ENCODE measurements around the gene PSME4. TPM values are rescaled to one million over a fixed set of nuclear protein-coding genes. Genes with fewer than 3 reads are reported as not detected.

PSME4 gene
- total and polyA plus RNA-seq, 2 experiments from 2014 or later: 44.7 to 98.6 TPM

DNA sequence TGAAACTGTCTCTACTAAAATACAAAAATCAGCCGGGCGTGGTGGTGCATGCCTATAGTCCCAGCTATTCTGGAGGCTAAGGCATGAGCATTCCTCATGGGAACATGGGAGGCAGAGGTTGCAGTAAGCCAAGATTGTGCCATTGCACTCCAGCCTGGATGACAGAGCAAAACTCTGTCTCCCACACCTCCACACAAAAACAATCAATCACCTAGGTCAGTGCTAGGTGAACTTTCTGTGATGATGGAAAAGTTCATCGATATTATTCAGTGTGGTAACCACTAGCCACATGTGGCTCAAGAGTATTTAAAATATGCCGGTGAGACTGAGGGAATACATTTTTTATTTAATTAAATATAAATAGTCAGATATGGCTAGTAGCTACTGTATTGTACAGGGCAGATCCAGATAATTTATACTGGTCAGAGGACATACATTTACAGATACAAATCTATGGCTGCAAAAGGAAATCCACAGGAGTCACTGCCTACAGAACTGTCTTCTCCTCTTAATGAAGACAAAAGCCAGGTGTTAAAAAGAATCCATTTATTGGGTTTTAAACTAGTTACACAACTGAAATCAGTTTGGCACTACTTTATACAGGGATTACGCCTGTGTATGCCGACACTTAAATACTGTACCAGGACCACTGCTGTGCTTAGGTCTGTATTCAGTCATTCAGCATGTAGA is 107.1 kb downstream of the PSME4 start:
- no peak overlapping the region for H3K27ac Mint-ChIP-seq
- Histone ChIP-seq H3K79me2 (replicated peaks; ENCODE audit: insufficient read depth) (no peaks in the 10 kb centered on the region; the same call in 1 of the 2 replicates), H3K4me2 (no peak overlapping the region), H2AFZ (no peak overlapping the region), H3K27ac (ENCODE audit: low read depth) (no peak overlapping the region), H3K9me2 (ENCODE audit: insufficient read depth) (no peaks in the 10 kb centered on the region), H3K4me3 (no peak overlapping the region), H3K27me3 (ENCODE audit: insufficient read depth) (no peaks in the 10 kb centered on the region), H4K20me1 (replicated peaks; ENCODE audit: insufficient read depth) (no peaks in the 10 kb centered on the region), H3F3A (replicated peaks; ENCODE audit: low read depth) (no peaks in the 10 kb centered on the region; the same call in 1 of the 2 replicates), H3K4me1 (ENCODE audit: insufficient read depth) (peaks cover 16% of the 10 kb centered on the region; the same call in 1 of the 2 replicates), H3K36me3 (ENCODE audit: insufficient read depth) (peaks cover 29% of the 10 kb centered on the region; the same call in 1 of the 2 replicates)
- ATAC-seq (no peak), DNase-seq (ENCODE audit: low spot score) (no peak)
- no peak overlapping the region for H3K4me3 Mint-ChIP-seq
- H3K4me1 Mint-ChIP-seq: peaks cover 16% of the 10 kb centered on the region
- no peaks in the 10 kb centered on the region for H3K27me3 Mint-ChIP-seq (ENCODE audit: insufficient read depth, low read depth, poor library complexity)
- peaks cover 39% of the 10 kb centered on the region for H3K36me3 Mint-ChIP-seq (ENCODE audit: low read depth)
- TF ChIP-seq, protein P1, sequence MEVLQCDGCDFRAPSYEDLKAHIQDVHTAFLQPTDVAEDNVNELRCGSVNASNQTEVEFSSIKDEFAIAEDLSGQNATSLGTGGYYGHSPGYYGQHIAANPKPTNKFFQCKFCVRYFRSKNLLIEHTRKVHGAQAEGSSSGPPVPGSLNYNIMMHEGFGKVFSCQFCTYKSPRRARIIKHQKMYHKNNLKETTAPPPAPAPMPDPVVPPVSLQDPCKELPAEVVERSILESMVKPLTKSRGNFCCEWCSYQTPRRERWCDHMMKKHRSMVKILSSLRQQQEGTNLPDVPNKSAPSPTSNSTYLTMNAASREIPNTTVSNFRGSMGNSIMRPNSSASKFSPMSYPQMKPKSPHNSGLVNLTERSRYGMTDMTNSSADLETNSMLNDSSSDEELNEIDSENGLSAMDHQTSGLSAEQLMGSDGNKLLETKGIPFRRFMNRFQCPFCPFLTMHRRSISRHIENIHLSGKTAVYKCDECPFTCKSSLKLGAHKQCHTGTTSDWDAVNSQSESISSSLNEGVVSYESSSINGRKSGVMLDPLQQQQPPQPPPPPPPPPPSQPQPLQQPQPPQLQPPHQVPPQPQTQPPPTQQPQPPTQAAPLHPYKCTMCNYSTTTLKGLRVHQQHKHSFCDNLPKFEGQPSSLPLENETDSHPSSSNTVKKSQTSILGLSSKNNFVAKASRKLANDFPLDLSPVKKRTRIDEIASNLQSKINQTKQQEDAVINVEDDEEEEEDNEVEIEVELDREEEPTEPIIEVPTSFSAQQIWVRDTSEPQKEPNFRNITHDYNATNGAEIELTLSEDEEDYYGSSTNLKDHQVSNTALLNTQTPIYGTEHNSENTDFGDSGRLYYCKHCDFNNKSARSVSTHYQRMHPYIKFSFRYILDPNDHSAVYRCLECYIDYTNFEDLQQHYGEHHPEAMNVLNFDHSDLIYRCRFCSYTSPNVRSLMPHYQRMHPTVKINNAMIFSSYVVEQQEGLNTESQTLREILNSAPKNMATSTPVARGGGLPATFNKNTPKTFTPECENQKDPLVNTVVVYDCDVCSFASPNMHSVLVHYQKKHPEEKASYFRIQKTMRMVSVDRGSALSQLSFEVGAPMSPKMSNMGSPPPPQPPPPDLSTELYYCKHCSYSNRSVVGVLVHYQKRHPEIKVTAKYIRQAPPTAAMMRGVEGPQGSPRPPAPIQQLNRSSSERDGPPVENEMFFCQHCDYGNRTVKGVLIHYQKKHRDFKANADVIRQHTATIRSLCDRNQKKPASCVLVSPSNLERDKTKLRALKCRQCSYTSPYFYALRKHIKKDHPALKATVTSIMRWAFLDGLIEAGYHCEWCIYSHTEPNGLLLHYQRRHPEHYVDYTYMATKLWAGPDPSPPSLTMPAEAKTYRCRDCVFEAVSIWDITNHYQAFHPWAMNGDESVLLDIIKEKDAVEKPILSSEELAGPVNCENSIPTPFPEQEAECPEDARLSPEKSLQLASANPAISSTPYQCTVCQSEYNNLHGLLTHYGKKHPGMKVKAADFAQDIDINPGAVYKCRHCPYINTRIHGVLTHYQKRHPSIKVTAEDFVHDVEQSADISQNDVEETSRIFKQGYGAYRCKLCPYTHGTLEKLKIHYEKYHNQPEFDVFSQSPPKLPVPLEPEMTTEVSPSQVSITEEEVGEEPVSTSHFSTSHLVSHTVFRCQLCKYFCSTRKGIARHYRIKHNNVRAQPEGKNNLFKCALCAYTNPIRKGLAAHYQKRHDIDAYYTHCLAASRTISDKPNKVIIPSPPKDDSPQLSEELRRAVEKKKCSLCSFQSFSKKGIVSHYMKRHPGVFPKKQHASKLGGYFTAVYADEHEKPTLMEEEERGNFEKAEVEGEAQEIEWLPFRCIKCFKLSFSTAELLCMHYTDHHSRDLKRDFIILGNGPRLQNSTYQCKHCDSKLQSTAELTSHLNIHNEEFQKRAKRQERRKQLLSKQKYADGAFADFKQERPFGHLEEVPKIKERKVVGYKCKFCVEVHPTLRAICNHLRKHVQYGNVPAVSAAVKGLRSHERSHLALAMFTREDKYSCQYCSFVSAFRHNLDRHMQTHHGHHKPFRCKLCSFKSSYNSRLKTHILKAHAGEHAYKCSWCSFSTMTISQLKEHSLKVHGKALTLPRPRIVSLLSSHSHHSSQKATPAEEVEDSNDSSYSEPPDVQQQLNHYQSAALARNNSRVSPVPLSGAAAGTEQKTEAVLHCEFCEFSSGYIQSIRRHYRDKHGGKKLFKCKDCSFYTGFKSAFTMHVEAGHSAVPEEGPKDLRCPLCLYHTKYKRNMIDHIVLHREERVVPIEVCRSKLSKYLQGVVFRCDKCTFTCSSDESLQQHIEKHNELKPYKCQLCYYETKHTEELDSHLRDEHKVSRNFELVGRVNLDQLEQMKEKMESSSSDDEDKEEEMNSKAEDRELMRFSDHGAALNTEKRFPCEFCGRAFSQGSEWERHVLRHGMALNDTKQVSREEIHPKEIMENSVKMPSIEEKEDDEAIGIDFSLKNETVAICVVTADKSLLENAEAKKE (CRISPR knock-in tag; IDR thresholded peaks at IDR 0.05): no peak
- TF ChIP-seq EZH2phosphoT487 (IDR thresholded peaks at IDR 0.05; ENCODE audit: unreplicated experiment): no peak
- no peaks in the 10 kb centered on the region for H3K9me3 Mint-ChIP-seq

DNA sequence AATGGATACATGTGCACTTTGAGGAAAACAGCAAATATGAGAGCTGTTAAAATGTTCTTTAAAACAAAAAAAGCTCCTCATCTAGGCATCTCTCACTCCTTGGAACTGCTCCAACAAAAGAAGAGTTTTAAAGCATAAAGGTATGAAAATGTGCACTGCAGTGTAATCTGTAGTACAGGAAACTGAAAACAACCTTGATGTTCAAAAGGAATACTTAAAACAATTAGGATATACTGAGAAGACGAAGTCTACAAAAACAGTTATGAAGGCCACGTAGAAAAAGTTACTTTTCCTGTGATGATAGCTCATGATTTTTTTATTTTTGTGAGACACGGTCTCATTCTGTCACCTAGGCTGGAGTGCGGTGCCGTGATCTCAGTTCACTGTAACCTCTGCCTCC is 109.0 kb downstream of the PSME4 start:
- H3K36me3 Mint-ChIP-seq (ENCODE audit: low read depth): peaks cover 26% of the 10 kb centered on the region
- H3K4me3 Mint-ChIP-seq: no peak overlapping the region
- H4K20me1 ChIP-seq (replicated peaks; ENCODE audit: insufficient read depth): no peaks in the 10 kb centered on the region
- no peaks in the 10 kb centered on the region; the same call in 1 of the 2 replicates for H3K79me2 ChIP-seq (replicated peaks; ENCODE audit: insufficient read depth)
- H3K4me1 Mint-ChIP-seq: peaks cover 21% of the 10 kb centered on the region
- H3K9me3 Mint-ChIP-seq: no peaks in the 10 kb centered on the region
- H3K4me2 ChIP-seq: no peak overlapping the region
- H3K27me3 Mint-ChIP-seq (ENCODE audit: insufficient read depth, low read depth, poor library complexity): no peaks in the 10 kb centered on the region
- H3F3A ChIP-seq (replicated peaks; ENCODE audit: low read depth): no peaks in the 10 kb centered on the region; the same call in 1 of the 2 replicates
- H3K4me1 ChIP-seq (ENCODE audit: insufficient read depth): peaks cover 20% of the 10 kb centered on the region; the same call in 1 of the 2 replicates
- H3K4me3 ChIP-seq: no peak overlapping the region
- ATAC-seq (no peak), DNase-seq (ENCODE audit: low spot score) (no peak)
- H2AFZ ChIP-seq: no peak overlapping the region
- no peaks in the 10 kb centered on the region for H3K9me2 ChIP-seq (ENCODE audit: insufficient read depth)
- no peaks in the 10 kb centered on the region for H3K27me3 ChIP-seq (ENCODE audit: insufficient read depth)
- peaks cover 23% of the 10 kb centered on the region; the same call in 1 of the 2 replicates for H3K36me3 ChIP-seq (ENCODE audit: insufficient read depth)
- H3K27ac ChIP-seq (ENCODE audit: low read depth): no peak overlapping the region
- H3K27ac Mint-ChIP-seq: no peak overlapping the region
- TF ChIP-seq, protein P2, sequence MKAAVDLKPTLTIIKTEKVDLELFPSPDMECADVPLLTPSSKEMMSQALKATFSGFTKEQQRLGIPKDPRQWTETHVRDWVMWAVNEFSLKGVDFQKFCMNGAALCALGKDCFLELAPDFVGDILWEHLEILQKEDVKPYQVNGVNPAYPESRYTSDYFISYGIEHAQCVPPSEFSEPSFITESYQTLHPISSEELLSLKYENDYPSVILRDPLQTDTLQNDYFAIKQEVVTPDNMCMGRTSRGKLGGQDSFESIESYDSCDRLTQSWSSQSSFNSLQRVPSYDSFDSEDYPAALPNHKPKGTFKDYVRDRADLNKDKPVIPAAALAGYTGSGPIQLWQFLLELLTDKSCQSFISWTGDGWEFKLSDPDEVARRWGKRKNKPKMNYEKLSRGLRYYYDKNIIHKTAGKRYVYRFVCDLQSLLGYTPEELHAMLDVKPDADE (IDR thresholded peaks at IDR 0.05): no peak
- TF ChIP-seq STAT1 (IDR thresholded peaks at IDR 0.05; ENCODE audit: unreplicated experiment) (no peak), EZH2phosphoT487 (IDR thresholded peaks at IDR 0.05; ENCODE audit: unreplicated experiment) (no peak), CREB1 (CRISPR knock-in tag; IDR thresholded peaks at IDR 0.05; ENCODE audit: low read depth) (no peak), ZNF114 (CRISPR knock-in tag; IDR thresholded peaks at IDR 0.05) (no peak), ZNF331 (CRISPR knock-in tag; IDR thresholded peaks at IDR 0.05; ENCODE audit: low read depth) (no peak)
- TF ChIP-seq, protein P3, sequence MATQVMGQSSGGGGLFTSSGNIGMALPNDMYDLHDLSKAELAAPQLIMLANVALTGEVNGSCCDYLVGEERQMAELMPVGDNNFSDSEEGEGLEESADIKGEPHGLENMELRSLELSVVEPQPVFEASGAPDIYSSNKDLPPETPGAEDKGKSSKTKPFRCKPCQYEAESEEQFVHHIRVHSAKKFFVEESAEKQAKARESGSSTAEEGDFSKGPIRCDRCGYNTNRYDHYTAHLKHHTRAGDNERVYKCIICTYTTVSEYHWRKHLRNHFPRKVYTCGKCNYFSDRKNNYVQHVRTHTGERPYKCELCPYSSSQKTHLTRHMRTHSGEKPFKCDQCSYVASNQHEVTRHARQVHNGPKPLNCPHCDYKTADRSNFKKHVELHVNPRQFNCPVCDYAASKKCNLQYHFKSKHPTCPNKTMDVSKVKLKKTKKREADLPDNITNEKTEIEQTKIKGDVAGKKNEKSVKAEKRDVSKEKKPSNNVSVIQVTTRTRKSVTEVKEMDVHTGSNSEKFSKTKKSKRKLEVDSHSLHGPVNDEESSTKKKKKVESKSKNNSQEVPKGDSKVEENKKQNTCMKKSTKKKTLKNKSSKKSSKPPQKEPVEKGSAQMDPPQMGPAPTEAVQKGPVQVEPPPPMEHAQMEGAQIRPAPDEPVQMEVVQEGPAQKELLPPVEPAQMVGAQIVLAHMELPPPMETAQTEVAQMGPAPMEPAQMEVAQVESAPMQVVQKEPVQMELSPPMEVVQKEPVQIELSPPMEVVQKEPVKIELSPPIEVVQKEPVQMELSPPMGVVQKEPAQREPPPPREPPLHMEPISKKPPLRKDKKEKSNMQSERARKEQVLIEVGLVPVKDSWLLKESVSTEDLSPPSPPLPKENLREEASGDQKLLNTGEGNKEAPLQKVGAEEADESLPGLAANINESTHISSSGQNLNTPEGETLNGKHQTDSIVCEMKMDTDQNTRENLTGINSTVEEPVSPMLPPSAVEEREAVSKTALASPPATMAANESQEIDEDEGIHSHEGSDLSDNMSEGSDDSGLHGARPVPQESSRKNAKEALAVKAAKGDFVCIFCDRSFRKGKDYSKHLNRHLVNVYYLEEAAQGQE (IDR thresholded peaks at IDR 0.05; ENCODE audit: unreplicated experiment): no peak

All from GM23338 (cell line).